GM19023 (cell line): Measurements from ENCODE around the gene NSUN4.
"Not testable (repeated sequence)": the region's sequence is repeated elsewhere in the genome, so short reads cannot be mapped to it uniquely, and the experiment has no call there.

Experiments
- ATAC-seq: cut with Tn5 transposase; IDR thresholded peaks from one replicate; pipeline ENCODE4 v1.9.1; 2021; ENCODE audit warnings: mild to moderate bottlenecking, moderate library complexity; ENCODE audit not compliant: unreplicated experiment

NSUN4 gene

DNA sequence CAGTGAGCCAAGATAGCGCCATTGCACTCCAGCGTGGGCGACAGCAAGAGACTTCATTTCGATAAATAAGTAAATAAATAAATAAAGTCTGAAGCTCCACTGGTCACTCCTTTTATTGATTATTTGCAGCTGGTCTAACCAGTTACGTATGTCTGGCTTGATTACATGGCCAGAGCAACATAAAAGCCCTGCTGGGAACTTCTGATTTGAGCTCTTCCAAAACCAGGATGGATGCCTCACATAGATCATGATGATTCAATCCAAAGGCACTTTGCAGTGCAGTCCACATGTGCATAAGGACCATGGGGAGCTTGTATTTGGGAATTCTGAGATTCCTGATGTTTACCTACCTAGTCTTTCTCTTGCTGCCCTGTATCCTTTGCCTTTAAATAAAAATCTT is 24.0 kb downstream of the NSUN4 start:
- no peak for ATAC-seq

DNA sequence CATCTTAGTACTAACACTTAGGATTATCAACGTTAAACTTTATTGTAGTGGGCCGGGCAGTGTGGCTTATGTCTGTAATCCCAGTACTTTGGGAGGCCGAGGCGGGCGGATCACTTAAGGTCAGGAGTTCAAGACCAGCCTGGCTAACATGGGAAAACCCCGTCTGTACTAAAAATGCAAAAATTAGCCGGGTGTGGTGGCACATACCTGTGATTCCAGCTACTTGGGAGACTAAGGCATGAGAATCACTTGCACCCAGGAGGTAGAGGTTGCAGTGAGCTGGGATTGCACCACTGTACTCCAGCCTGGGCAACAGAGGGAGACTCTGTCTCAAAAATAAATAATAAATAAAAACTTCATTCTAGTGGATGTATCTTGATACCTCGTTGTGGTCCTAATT is 25.2 kb downstream of the NSUN4 start:
- ATAC-seq = not testable (repeated sequence)

DNA sequence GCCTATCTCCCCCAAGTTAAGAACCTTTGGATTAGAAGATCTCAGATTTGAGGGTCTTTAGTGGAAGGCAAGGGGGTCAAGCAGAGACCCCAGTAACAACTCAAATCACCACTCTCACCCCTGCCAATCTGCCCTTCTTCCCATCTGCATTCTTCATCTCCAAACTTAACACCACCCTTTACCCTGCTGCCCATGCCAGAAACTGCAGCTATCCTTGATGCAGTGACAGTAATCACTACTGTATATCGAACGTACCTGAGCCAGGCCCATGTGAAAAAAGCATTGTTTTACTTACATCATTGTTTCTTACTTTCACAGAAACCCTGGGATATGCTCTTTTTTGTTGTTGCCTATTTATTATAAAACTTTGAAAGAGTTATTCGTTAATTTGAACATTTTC is 26.5 kb downstream of the NSUN4 start:
- no peak for ATAC-seq

DNA sequence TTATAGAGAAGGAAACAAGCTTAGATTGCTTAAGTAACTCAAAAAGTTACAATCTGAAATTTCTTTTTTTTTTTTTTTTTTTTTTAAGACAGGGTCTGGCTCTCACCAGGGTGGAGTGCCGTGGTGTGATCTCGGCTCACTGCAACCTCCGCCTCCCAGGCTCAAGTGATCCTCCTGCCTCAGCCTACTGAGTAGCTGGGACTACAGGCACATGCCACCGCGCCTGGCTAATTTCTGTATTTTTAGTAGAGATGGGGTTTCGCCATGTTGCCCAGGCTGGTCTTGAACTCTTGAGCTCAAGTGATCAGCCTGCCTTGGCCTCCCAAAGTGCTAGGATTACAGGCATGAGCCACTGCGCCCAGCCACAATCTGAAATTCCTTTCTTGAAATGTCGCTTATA is 27.1 kb downstream of the NSUN4 start:
- not testable (repeated sequence) for ATAC-seq

DNA sequence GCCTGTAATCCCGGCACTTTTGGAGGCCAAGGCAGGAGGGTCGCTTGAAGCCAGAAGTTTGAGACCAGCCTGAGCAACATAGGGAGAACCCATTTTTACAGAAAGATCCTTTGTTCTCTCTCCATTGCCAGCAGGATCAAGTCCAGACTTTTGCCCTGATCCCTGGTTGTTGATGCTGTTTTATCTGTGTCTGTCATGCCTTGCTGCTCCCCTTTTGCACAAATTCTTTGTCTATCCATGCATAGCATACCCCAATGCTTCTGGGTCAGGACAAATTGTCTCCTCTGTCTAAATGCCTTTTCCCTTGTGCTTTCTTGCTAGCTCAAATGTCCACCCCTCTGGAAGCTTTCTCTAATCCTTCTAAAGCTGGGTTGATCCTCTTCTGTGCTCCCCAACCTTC is 28.2 kb downstream of the NSUN4 start:
- no peak for ATAC-seq

DNA sequence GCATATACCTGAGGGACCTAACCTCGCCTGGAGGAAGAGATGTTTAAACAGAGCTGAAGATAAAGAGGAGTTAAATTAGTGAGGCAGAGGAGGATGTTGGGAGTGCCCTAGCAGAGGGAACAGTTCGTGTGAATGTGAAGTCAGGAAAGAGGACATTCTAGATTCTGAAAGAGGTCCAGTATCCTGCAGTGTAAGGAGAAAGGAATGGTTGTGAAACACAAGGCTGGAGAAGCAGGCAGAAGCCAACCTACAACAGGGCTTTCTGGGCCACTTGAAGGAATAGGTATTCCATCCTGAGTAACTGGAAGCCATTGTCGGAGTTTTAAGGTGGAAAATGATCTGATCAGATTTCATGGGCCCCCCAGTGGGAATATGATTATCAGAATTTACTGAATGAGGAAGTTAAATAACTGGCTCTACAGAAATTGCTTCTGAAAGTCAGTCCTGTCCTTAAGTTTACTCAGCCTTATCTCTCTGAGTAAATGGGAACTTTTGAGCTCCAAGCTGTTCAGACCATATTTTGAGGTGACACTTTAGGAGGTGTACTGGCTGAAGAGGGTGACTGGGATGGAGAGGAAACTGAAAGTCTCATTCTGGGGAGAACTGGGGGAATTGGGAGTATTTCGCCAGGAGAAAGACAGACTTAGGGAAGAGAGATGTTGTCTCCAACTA is 29.1 kb downstream of the NSUN4 start:
- ATAC-seq = no peak

DNA sequence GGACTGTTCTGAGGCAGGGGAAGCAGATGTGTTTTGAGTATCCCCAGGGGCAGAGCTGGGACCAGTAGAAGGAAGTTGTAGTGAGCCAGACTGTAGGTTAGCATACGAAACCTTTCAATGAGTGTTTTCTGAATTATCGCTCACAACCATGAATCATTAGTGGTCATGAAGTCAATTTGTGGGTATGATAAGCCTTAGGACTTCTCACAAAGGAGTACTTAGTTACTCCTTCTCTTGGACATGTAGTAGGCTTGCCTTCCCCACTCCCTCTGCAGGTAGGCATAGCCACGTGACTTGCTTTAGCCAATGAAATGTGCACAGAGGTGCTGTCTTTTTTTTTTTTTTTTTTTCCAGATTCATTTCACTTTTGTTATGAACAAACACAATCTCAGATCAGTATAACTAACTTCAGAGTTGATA is 29.6 kb downstream of the NSUN4 start:
- no peak for ATAC-seq

DNA sequence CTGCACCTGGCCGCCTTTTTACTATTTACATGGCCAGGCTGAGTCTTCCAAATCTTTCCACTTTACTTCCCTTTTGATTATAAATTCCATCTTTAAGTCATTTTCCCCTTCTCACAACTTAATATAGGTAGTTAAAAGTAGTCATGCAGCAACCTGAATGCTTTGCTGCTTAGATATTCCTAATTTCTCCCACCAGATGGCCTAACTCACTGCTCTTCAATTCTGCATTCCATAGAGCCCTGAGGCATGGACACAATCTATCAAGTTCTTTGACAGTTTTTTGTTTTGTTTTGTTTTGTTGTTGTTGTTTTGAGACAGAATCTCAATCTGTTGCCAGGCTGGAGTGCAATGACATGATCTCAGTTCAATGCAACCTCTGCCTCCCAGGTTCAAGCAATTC is 31.8 kb downstream of the NSUN4 start:
- ATAC-seq = no peak

DNA sequence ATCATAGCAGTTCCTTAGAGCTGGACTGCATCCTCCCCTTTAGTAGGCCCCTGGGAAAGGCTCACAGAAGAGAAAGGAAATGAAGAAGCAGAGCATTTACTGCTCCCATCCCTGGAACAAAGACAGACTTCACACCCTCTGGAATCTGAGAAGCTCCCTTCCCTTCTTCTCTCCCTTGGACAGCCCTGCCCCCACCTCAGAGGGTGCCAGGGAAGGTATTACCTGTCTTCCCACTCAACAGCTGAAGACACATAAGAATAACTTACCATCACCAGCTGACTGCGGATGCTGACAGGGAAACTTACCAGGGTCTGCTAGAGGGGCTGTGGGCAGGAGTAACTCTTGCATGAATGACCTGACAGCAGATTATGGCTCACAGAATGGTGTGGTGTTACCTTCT is 39.4 kb downstream of the NSUN4 start:
- no peak for ATAC-seq

DNA sequence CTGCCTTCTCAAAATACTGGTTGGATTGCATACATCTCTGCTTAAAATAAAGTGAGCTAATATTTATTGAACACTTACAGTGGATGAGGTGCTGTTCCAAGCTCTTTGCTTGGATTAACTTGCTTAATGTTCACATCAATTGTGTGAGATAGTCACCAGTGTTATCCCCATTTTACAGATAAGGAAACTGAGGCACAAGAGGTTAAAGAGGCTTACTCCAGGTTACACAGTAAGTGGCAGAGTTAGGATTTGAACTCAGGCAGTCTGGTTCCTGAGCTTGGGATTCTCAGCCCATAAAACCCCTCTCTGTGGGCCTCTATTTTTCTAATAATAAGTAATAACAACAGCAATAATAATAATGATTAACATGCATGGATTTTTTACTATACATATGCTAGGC is 39.9 kb downstream of the NSUN4 start:
- no peak for ATAC-seq

DNA sequence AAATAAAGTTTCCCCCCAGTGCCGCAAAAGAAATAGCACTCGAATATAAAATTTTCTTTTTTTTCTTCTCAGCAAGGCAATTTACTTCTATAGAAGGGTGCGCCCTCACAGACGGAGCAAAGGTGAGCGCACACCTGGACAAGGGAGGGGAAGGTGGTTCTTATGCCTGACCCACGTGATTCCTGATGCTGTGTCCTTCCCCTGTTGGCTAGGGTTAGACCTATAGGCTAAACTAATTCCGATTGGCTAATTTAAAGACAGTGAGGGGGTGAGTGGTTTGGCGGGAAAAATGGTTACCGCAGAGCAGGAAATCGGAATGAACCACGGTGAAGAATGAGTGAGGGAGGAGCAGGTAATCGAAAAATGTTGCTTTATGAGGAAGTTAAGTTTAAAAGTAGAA is 52.9 kb downstream of the NSUN4 start:
- ATAC-seq = no peak

DNA sequence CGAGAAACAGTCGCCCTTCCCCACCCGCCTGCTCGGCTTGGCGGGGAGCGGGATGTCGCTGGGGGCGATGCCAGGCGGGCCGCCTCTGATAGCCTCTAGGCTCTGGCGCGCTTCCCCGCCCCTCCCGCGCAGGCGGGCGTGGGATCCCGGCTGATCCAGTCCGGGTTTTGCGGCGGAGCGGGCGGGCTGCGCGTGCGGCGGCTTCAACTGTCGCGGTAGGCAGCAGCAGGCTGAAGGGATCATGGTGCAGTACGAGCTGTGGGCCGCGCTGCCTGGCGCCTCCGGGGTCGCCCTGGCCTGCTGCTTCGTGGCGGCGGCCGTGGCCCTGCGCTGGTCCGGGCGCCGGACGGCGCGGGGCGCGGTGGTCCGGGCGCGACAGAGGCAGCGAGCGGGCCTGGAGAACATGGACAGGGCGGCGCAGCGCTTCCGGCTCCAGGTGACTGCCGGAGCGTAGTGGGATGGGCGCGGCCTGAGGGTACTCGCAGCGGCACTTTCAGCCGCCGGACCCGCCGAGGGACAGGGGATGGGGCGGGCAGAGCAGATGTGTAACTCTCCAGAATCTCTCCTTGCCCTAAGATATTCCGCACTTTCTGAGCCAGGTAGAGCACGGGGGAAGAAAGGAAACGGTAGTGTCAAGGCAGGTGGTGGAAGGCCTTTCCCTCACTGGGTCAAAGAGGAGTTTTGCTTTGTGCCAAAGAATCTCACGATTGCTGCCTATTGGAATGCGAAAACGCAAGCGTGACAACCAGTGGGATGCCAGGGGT is 53.7 kb downstream of the NSUN4 start, which contains the start of gene FAAH:
Gene FAAH (plus strand): TSS at position 210 of the 764 bp plus-strand sequence. CDS start 32 bp downstream, at position 242.
- no peak for ATAC-seq

DNA sequence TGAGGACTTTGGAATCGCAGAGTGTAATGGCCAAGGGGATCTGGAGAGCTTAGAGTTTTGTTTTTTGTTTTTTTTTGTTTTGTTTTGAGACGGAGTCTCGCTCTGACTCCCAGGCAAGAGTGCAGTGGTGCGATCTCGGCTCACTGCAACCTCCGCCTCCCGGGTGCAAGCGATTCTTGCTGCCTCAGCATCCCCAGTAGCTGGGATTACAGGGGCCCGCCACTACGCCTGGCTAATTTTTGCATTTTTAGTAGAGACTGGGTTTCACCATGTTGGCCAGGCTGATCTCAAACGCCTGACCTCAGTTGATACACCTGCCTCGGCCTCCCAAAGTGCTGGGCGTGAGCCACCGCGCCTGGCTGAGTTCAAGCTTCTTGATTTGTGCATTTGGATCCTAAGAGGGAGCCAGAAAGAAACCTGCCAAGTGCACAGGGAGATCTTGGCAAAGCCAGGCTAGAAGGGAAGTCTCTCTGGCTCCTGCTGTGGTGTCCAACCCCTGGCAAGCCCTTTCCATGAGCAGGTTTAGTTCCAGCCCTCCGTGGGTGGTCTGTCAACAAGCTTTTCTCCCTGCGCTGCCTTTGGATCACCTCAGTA is 54.4 kb downstream of the NSUN4 start:
- ATAC-seq = no peak

DNA sequence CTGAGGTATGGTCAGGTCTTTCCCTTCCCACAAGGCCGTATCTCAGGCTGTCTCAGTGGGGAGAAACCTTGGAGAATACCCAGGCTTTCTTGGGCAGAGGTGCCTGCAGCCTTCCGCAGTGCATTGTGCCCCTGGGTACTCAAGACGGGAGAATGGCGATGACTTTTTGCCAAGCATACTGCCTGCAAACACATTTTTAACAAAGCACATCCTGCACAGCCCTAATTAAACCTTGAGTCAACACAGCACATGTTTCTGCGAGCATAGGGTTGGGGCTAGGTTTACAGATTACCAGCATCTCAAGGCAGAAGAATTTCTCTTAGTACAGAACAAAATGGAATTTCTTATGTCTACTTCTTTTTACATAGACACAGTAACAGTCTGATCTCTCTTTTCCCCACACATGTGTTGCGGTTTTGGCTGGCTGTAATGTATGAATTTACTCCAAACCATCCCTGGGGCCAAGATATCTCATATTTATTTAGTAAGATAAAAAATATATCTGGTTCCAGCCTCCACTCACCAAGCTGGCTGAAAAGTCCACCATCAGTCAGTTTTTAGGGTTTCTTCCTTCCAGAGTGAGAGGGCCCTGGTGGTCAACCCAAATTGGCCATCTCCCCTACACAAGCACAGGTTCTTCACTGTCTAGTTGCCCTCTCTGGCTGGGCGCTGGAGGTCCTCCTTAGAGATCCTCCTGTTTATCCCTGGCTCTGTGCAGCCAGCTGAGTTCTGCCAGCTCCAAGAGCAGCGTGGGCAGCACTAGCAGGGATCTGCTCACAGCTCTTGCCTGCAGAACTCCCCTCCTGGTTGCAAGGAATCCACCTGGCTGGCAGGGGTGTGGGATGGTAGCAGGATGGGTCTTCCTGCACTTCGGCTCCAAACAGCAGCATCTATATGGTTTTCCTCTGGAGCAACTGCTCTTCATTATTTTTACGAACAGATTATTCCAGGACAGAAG is 56.1 kb downstream of the NSUN4 start:
- ATAC-seq = no peak

DNA sequence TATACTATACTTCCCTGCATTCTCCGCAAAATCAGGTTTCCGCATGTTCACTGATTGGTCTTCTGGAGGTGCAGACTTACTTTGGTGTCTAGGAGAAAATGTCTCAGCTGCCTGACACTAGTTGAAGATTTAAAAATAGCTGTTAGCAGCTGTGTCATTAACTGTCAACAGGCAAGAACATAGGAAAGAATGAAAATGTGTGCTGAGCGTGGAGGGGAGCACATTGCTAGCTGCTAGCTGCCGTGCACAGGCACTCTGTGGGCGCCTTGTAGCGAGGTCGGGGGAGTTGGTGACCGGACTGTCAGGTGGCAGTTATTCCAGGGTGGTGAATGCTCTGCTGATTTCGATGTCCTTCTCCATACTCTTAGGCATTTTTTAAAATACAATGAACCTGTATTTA is 58.7 kb downstream of the NSUN4 start:
- ATAC-seq = no peak

DNA sequence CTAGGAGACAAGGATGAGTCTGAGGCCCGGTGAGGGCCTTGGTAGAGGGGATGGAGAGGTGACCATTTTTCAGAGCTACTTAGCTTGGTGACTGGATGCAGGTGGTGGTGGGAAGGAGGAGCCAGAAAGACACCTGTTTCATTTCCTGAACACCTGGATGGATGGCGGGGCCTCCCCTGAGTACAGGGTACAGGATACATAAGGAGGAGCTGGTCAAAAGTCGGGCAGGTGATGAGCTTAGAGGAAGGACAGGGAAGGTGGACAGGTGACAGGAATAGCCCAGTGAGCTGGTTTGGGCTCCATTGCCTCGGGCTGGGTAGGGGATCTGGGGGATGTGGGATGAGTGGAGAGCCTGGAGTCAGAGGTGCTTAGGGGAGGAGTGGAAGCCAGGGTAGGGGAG is 59.8 kb downstream of the NSUN4 start:
- no peak for ATAC-seq

DNA sequence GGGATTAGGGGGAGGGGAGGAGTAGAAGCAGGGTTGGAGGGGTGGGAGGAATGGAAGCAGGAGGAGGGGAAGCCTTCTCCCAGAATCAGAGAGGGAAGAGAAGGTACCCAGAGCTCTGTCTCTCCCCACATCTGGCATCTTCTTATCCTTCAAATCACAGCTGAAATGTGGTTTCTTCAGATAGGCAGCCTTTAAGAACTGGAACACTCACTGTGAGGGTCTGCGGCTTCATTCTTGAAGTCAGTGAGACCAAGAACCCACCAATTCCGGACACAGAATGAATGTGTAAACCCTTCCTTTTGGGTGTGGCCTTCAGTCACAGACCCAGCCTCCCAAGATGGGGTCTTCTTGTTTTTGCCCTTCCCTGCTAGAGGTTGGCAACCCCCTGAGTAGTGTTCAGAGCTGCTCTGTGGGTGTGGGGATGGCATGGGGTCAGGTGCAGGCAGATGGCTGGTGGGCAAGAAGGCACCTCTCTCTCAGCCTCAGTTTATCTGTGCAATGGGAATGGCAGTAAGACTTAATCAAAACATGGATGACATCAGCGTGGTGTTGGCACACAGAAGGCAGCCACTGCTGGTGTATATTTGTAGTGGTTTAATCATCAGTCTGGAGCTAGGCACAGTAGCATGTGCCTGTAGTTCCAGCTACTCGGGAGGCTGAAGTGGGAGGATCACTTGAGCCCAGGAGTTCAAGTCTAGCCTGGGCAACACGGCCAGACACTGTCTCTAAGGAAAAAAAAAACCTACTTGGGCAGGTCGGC is 60.7 kb downstream of the NSUN4 start:
- ATAC-seq = no peak

DNA sequence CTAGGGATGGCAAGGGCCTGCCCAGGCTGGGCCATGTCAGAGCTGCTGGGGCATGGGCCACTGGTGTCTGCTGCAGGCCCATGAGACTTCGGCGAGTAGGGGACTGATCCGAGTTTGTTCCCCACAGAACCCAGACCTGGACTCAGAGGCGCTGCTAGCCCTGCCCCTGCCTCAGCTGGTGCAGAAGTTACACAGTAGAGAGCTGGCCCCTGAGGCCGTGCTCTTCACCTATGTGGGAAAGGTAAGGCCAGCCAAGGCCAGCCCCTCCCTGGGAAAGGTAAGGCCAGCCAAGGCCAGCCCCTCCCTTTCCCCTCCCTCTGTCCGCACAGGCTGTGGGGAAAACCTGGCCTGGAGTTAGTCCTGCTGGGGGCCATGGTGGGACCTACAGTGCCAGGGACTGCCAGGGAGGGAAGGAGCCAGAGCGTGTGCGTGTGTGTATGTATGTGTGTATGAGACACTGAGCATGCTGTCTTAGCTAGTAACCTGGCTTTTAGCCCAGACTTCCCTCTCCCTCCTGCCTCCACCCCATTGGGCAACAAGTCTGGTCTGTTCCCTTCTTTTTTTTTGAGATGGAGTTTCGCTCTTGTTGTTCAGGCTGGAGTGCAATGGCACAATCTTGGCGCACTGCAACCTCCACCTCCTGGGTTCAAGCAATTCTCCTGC is 61.5 kb downstream of the NSUN4 start:
- ATAC-seq = no peak

DNA sequence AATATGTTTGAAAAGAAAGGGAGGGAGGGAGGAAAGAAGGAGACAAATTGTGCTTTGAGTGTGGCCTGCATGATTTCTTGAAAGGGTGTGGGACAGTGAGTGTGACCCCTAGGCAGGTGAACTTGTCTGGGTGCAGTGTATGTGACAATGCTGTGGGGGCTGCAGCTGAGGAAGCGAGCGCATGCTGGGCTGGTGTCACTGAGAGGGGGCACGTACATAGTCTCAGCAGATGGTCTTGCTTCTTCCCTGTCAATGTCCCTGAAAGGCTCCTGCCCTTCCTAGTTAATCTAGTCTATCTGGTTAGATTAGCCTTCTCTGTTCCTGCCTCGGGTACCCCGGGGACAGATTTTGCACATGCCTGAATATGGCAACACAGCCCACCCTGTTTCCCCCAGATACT is 63.3 kb downstream of the NSUN4 start:
- no peak for ATAC-seq
